ENCODE data around the gene TBL1X. TPM values are rescaled to one million over a fixed set of nuclear protein-coding genes. Genes with fewer than 3 reads are reported as not detected.
A peak's percentile ranks its signal among the peaks of the same experiment; 100 is the strongest.

Gene TBL1X
- total RNA-seq, 4 donors from 2014 or later: 32.9 to 42.9 (median 33.4) TPM

GRCh38 chrX:9562851-9563250, 98.0 kb downstream of the TBL1X start:
- Histone ChIP-seq H3K9me3 (no peaks in the 10 kb centered on the region), H3K27ac (peak overlapping the region in 1 of 3 donors; percentile 1), H3K4me3 (replicated peaks in 1 of 3) (no peak overlapping the region), H3K36me3 (no peaks in the 10 kb centered on the region), H3K4me1 (peaks cover 7 to 21% of the 10 kb centered on the region in 2 donors), H3K27me3 (no peaks in the 10 kb centered on the region)
- TF ChIP-seq POLR2A (IDR thresholded peaks at IDR 0.05): no peak
- TF ChIP-seq CTCF (IDR thresholded peaks at IDR 0.05): no peak
- DNase-seq: peak in 1 of 2 donors; percentile 29
- 63 to 78% methylated on average over 8 of the region's 8 CpGs for WGBS, 2 donors
- intact Hi-C loops (cut with DNase I): no loop called here

- no peaks in the 10 kb centered on the region for H3K36me3 ChIP-seq
- no peak for TF ChIP-seq POLR2A (IDR thresholded peaks at IDR 0.05)
- no peak for TF ChIP-seq CTCF (IDR thresholded peaks at IDR 0.05)
- H3K27me3 ChIP-seq: no peaks in the 10 kb centered on the region
- peak; percentile 70 to 83 for DNase-seq
- H3K4me1 ChIP-seq: peaks cover 18 to 35% of the 10 kb centered on the region in 2 donors
- H3K4me3 ChIP-seq (replicated peaks in 1 of 3): no peak overlapping the region
- H3K9me3 ChIP-seq: no peaks in the 10 kb centered on the region
- intact Hi-C loops (cut with DNase I): no loop called here
- peak overlapping the region in 2 of 3 donors; percentile 24 to 29 for H3K27ac ChIP-seq
- 16 to 27% methylated on average over 5 to 6 of the region's 6 CpGs for WGBS, 2 donors
These were observed 101.3 kb downstream of the TBL1X start for GRCh38 chrX:9566150-9566621.

DNA sequence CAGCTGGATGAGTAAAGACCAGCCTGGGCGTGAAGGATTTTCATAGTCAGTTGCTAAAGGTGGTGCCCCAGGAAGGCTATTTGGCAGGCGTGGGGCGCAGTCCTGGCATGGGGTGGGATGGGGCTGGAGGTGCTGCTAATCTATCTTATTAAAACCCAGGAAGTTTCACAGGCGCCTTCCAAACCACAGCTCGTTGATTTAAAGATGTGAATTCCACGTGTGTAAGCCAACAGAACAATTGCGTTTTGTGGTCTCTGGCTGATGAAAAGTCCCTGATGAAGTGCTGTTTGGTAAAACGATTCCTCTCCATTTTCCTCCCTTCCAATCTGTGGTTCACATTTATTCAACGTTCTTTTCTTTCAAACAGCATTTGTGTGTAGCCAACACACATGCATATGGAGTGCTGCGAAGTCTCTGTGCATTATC, 105.0 kb downstream of the TBL1X start:
- intact Hi-C loops (cut with DNase I): no loop called here
- H3K4me3 ChIP-seq (replicated peaks in 1 of 3): no peak overlapping the region
- H3K27me3 ChIP-seq: no peaks in the 10 kb centered on the region
- peaks cover 18 to 41% of the 10 kb centered on the region in 2 donors for H3K4me1 ChIP-seq
- H3K27ac ChIP-seq: peak overlapping the region; percentile 59 to 76 (median 60)
- no peaks in the 10 kb centered on the region for H3K36me3 ChIP-seq
- TF ChIP-seq CTCF (IDR thresholded peaks at IDR 0.05): no peak
- no peak for TF ChIP-seq POLR2A (IDR thresholded peaks at IDR 0.05)
- peak in 1 of 2 donors; percentile 6 for DNase-seq
- H3K9me3 ChIP-seq: no peaks in the 10 kb centered on the region
- WGBS, 2 donors: 33 to 46% methylated on average over 10 of the region's 10 CpGs

DNA sequence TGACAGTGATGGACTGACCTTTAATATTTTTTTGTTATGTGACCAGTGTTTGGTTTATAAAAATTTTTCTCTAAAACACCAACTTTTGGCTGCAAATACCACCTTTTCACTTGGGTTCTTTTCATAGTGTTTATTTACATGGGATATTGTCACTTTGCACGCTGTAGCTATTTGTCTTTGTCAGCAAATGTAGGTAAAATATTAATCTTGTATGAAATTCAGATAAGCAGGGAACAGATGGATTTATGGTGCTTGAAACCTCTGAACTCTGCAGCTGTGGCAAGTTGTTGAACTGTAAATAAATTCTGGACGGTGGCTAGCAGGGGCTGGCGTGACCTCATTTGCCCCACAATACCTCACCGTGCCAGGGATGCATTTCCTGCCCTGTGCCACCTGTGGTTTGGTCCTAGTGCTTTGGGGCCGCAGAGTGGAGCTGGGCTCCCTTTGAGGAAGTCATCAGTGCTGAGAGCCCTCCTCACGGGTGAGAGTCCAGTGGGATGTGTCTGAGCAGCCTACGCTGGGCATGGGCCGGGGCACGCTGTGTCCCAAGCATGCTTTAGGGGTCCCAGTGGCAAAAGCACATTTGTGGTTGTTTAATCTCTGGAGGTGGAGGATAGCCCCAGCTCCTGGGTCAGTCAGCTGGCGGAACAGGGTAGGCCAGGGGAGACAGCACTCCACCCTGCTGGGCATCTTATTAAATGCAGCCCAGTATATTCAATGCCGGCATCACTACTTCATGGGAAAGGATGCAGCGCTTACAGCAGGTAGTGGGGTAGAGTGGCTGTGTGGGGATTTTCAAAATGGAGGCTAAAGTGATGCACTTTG, 108.6 kb downstream of the TBL1X start:
- Histone ChIP-seq H3K4me3 (replicated peaks in 1 of 3) (no peak overlapping the region), H3K36me3 (no peaks in the 10 kb centered on the region), H3K4me1 (peaks cover 11 to 20% of the 10 kb centered on the region in 2 donors), H3K27ac (no peak overlapping the region), H3K27me3 (no peaks in the 10 kb centered on the region), H3K9me3 (no peaks in the 10 kb centered on the region)
- no peak for TF ChIP-seq POLR2A (IDR thresholded peaks at IDR 0.05)
- TF ChIP-seq CTCF (IDR thresholded peaks at IDR 0.05): no peak
- intact Hi-C loops (cut with DNase I): no loop called here
- no peak for DNase-seq
- WGBS, 2 donors: 76 to 90% methylated on average over 5 to 6 of the region's 12 CpGs

GRCh38 chrX:9576059-9576458, 111.2 kb downstream of the TBL1X start:
- DNase-seq: peak; percentile 19 to 38
- no peak overlapping the region for H3K27ac ChIP-seq

More at GRCh38 chrX:9576059-9576458, 111.2 kb downstream of the TBL1X start:
- WGBS, 2 donors: 63 to 67% methylated on average over 8 to 9 of the region's 9 CpGs
- no peaks in the 10 kb centered on the region for H3K36me3 ChIP-seq
- H3K27me3 ChIP-seq: no peaks in the 10 kb centered on the region
- peaks cover 0 to 7% of the 10 kb centered on the region in 2 donors for H3K4me1 ChIP-seq
- H3K9me3 ChIP-seq: no peaks in the 10 kb centered on the region
- H3K4me3 ChIP-seq (replicated peaks in 1 of 3): no peak overlapping the region
- intact Hi-C loops (cut with DNase I): no loop called here
- no peak for TF ChIP-seq CTCF (IDR thresholded peaks at IDR 0.05)
- no peak for TF ChIP-seq POLR2A (IDR thresholded peaks at IDR 0.05)
